ENCODE measurements around the gene PICALM. TPM values are rescaled to one million over a fixed set of nuclear protein-coding genes. Genes with fewer than 3 reads are reported as not detected.

Gene PICALM
- total and polyA plus RNA-seq, 2 donors (not counting 3 experiments of a cell fraction or from before 2014, with no cell fraction given) = 181 to 202 TPM

GRCh38 chr11:86117712-86118063 lies 48.8 kb upstream of the PICALM start:
- H3K9me3 ChIP-seq (replicated peaks; ENCODE audit: control insufficient read depth, insufficient read depth, low read length) = no peaks in the 10 kb centered on the region
- H3K4me2 ChIP-seq (ENCODE audit: insufficient read depth, low read length) = no peak overlapping the region
- no peaks in the 10 kb centered on the region for H3K27me3 ChIP-seq (ENCODE audit: control insufficient read depth in 2 of 2, insufficient read depth in 2 of 2, low read length in 2 of 2)
- no peak overlapping the region for H3K27ac ChIP-seq (ENCODE audit: insufficient read depth, low read depth, low read length)
- H3K4me3 ChIP-seq (replicated peaks in 1 of 3; ENCODE audit: insufficient read depth in 1 of 3, low read depth in 1 of 3, low read length in 3 of 3) = no peak overlapping the region
- H4K20me1 ChIP-seq (replicated peaks; ENCODE audit: control insufficient read depth, extremely low read depth, insufficient read depth, low read length) = no peaks in the 10 kb centered on the region
- no peak for TF ChIP-seq GATA2 (IDR thresholded peaks at IDR 0.05; ENCODE audit: insufficient read depth, insufficient read length, low read depth, low read length)
- TF ChIP-seq MYC (IDR thresholded peaks at IDR 0.05; ENCODE audit: low read depth, low read length) = no peak
- no peak for TF ChIP-seq POLR2AphosphoS5 (IDR thresholded peaks at IDR 0.05; ENCODE audit: insufficient read depth, low read depth, low read length)
- no peak for TF ChIP-seq EZH2 (IDR thresholded peaks at IDR 0.05; ENCODE audit: borderline replicate concordance, low read depth, low read length, severe bottlenecking)
- no peak for TF ChIP-seq POLR2A (IDR thresholded peaks at IDR 0.05; ENCODE audit: low read depth, low read length)
- no peak for TF ChIP-seq JUN (IDR thresholded peaks at IDR 0.05; ENCODE audit: borderline replicate concordance, insufficient read depth, insufficient read length, low read depth)
- TF ChIP-seq CTCF (IDR thresholded peaks at IDR 0.05; ENCODE audit: extremely low read depth in 1 of 2, insufficient read depth in 1 of 2, low read depth in 1 of 2, low read length in 2 of 2) = no peak
- BruUV-seq (replicated peaks) = no TSS peak
- ChIA-PET CTCF (interaction anchor here (1.1 to 3.1 kb wide), 3 partner anchors 9 to 101 kb away, joined by 3 to 13 read pairs (median 5); no protein-coding TSS in a partner anchor), POLR2A (no interaction called here)
- no peaks in the 10 kb centered on the region for H3K36me3 ChIP-seq (ENCODE audit: control insufficient read depth in 2 of 2, extremely low read depth in 1 of 2, insufficient read depth in 2 of 2, low read length in 2 of 2)
- FAIRE-seq = no peak
- intact Hi-C loops (cut with micrococcal nuclease) (no loop called here), dilution Hi-C loops (cut with MboI; ENCODE audit: extremely low pct_ligation_motif_present, low sequenced_read_pairs) (no loop called here)
- no peak overlapping the region for H2AFZ ChIP-seq (ENCODE audit: low read depth, low read length)
- no peak for DNase-seq (ENCODE audit: low read depth, low spot score)
- no peak overlapping the region for H3K9ac ChIP-seq (replicated peaks; ENCODE audit: extremely low read depth, insufficient read depth, low read length)
- H3K4me1 ChIP-seq (ENCODE audit: control insufficient read depth, extremely low read depth, insufficient read depth, low read length) = no peaks in the 10 kb centered on the region
- H3K79me2 ChIP-seq (ENCODE audit: control insufficient read depth, insufficient read depth, low read length) = no peaks in the 10 kb centered on the region
- H3K9me1 ChIP-seq (replicated peaks; ENCODE audit: control insufficient read depth, extremely low read depth, insufficient read depth, low read length) = no peaks in the 10 kb centered on the region

Data from endothelial cell of umbilical vein (primary cell).